Measurements from ENCODE around the gene SYNE4.
"Not testable (repeated sequence)": the region's sequence is repeated elsewhere in the genome, so short reads cannot be mapped to it uniquely, and the experiment has no call there.

Gene SYNE4, protein sequence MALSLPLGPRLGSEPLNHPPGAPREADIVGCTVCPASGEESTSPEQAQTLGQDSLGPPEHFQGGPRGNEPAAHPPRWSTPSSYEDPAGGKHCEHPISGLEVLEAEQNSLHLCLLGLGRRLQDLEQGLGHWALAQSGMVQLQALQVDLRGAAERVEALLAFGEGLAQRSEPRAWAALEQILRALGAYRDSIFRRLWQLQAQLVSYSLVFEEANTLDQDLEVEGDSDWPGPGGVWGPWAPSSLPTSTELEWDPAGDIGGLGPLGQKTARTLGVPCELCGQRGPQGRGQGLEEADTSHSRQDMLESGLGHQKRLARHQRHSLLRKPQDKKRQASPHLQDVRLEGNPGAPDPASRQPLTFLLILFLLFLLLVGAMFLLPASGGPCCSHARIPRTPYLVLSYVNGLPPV

DNA sequence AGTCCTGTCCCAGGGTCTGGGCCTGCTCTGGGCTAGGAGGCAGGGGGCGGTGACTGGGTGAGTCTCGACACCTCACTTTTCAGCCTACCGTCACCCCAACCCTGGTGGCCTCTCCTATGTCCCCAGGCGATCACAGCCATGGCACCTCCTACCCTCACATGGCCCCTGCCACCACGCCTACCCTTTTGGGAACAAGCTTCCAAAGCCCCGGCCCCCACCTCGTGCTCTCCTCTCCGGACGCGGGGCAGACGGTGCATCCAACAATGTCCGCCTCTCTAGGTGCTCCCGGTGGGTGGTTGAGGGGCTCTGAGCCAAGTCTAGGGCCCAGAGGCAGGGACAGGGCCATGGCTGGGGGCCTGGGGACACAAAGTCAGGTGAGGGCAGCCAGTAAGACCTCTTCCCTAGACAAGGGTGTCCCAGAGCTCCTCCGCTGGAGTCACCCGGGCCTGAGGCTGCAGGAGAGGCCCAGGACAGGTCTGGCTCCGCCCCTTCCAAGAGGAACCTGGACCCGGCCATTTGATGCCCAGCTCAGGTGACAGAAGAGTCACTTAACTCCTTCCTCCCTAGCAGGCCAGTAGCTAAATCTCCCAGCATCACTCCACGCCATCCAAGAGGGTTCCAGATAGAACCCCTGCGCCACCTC lies at the start of gene SYNE4:
SYNE4 (minus strand) TSS at position 478 of the 643 bp plus-strand sequence; CDS start at position 346, 132 bp downstream.
- no peak for DNase-seq (ENCODE audit: low read depth)

DNA sequence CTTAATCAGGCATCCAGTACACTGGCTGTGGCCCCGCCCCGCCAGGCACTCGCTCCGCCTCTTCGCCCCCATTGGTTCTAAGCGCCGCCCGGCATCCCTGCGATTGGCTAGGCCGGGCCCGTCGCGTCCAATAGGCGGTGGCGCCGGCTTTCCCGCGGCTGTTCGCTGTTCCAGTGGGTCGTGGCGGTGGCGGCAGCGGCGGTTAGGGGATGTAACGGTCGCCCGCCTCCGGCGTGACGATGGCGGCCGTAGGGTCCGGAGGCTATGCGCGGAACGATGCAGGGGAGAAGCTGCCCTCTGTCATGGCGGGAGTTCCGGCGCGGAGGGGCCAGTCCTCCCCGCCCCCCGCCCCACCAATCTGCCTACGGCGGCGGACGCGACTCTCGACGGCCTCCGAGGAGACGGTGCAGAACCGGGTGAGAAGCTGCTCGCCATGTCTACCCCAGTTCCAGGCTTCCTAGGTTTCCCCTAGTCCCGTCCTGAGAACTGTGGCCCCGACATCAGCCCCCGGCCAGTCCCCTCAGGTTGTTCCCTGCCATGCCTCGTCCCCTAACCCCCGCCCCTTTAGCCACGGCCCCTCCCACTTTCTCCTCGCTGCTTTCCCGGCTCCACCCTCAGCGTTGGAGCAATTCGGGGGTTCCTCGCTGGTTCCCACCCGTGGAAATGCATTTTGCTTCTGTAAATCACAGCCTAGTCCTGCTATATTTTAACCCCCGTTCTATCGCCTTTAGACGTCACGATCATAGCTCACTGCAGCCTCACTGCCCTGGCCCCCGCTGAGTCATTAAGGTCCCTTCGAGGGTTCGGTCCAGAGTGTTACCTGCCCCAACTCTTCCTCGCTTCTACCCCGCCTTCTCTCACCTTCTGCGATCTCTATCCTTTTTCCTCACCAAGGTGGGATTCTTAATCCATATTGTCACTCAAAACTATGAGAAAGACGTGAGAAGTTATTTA lies 46.4 kb upstream of the SYNE4 start, which contains the start of gene WDR62:
WDR62 (plus strand) TSS at position 165 of the 954 bp plus-strand sequence; CDS start at position 240, 75 bp downstream.
- peak; percentile 90 for DNase-seq (ENCODE audit: low read depth)

DNA sequence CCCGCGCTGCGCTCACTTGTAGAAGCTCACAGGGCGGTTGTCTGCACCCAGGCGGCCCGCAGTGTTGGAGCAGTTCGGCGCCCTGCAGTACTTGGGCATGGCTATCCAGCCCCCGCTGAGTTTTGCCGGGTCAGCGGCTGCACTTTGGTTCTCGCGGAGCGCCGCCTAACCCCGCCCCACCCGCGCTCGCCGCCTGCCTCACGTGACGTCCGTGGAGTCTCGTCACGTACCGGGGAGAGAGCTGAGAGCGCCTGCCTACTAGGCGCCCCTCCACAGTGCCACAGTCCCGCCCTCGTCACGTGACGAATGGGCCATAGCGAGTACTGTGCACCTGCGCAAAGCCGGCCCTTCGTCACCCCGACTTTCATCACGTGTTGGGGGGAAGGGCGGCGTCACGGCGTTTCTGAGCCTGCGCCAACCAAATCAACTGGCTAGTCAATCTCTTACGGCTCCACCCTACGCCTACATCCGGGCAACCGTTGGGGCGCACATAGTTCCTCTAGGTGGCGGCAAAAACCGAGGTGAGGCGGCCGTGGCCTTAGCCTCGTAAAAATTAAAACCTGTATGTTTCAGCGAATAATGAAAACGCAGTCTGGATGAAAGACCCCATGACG lies 45.6 kb upstream of the SYNE4 start, which contains the start of gene THAP8:
THAP8 (minus strand) TSS at position 167 of the 614 bp plus-strand sequence; CDS start at position 99, 68 bp downstream.
- DNase-seq (ENCODE audit: low read depth) = peak; percentile 100

DNA sequence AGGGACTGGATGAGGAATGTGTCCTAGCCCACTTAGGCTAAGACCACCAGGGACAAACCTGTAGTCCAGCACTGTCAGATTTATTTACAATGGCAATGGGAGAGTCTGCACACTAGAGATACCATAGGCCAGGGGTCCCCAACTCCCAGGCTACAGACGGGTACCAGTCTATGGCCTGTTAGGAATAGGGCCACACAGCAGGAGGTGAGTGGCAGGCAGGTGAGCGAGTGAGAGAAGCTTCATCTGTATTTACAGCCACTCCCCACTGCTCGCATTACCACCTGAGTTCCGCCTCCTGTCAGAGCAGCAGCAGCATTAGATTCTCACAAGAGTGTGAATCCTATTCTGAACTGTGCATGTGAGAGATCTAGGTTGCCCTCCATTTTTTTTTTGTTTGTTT lies 43.0 kb upstream of the SYNE4 start:
- DNase-seq (ENCODE audit: low read depth) = no peak

DNA sequence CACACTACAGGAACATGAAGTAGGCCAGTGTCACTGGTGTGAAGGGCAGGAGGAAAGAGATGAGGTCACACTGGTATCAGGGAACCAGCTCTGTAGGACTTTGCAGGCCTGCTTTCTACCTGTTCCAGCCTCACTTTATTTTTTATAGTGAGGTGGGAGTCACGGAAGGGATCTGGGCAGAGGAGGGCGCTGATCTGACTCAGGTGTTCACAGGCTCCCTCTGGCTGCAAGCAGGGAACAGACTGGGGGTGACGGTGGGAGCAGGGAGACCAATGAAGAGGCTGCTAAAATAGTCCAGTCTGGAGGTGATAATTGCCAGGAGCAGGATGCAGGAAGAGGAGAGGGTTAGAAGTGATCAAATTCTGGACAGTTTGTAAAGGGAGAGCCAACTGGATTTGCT lies 42.6 kb upstream of the SYNE4 start:
- DNase-seq (ENCODE audit: low read depth) = no peak

DNA sequence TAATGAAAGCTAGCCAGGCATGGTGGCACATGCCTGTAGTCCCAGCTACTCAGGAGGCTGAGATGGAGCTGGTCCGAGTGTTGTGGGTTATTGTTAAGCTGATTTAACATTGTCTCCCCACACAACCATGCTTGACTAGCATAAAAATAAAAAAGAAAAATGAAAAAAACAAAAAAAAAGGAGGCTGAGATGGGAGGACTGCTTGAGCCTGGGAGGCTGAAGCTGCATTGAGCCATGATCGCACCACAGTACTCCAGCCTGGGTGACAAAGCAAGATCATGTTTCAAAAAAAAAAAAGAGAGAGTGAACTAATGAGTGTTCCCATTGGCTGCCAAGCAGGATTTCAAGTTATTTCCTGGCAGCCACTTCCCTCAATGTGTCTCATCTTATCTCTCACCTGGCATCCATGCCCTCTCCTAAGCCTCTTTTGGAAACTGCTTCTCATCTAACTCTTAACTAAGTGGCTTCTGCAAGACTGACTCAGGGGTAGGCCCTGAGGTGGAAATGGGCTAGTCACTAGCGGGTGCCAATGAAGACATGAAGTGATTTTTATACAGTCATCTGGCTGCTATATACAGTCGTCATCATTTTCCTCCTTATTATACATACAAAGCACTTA lies 40.6 kb upstream of the SYNE4 start:
- no peak for DNase-seq (ENCODE audit: low read depth)

DNA sequence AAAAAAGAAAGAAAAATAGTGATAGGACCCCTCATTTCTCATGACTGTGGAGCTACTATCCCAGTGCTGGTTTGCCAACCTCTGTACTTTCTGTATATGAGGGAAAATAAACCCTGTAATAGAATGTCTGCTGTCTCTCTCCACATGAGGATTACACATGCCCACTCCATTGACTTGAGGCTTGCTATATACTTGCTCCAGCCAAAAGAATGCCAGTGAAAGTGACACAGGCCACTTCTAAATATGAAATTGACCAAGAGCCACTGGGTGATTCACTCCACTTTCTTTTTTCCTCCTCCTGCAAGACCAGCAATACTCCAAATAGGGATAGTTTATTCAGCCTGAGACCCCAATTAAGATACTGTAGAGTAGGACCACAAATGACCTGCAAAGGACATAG lies 39.2 kb upstream of the SYNE4 start:
- no peak for DNase-seq (ENCODE audit: low read depth)

DNA sequence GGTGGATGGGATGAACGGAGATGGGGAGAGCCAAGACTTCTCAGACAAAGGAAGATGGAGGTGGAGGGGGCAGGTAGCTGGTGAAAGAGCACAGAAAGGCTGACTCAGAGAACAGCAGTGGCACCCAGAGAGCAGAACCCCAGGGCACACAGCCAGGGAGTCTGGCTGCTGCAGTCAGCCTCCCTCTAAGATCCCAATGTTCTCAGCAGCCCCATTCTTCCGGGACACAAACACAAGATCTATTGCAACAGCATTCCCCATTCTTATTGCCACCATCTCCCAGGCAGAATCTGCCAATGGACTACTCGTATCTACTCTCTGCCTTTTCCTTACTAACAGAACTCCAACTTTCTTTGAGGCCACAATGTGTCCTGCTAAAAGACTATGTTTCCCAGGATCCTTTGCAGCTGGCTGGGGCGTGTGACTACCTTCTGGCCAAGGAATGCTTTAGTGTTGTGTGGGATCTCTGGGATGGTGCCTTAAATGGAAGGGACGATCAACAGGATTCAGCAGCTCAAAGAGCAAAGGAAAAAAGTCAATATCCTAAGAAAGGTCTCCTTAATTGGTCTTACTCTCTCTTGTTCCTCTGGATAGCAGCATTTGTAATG lies 37.9 kb upstream of the SYNE4 start:
- DNase-seq (ENCODE audit: low read depth) = no peak

DNA sequence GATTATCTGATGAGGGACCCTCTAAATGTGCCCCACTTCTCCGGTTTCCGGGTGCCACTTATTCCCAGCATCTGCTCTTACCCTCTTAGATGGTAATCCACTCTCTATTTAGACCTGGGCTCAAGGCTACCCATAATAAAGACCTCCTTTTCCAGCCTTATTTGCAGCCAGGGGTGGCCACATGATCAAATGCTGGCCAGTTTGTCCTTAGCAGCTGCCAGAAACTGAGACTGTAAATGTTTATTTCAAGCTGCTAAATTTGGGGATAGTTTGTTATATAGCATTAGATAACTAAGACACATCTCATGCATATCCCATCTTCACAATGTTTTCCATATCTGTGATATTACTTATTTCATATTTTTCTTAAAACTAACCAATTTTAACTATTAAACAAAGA lies 35.3 kb upstream of the SYNE4 start:
- no peak for DNase-seq (ENCODE audit: low read depth)

DNA sequence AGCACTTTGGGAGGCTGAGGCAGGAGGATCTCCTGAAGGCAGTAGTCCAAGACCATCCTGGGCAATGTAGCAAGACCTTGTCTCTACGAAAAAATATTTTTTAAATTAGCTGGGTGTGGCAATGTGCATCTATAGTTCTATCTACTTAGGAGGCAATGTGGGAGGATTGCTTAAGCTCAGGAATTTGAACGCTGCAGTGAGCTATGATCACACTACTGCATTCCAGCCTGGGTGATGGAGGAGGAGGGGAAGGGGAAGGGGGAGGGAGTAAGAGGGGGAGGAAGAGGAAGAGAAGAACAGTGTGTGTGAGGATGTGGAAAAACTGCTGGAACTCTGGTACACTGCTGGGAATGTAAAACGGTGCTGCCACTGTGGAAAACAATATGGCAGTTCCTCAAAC lies 33.2 kb upstream of the SYNE4 start:
- no peak for DNase-seq (ENCODE audit: low read depth)

DNA sequence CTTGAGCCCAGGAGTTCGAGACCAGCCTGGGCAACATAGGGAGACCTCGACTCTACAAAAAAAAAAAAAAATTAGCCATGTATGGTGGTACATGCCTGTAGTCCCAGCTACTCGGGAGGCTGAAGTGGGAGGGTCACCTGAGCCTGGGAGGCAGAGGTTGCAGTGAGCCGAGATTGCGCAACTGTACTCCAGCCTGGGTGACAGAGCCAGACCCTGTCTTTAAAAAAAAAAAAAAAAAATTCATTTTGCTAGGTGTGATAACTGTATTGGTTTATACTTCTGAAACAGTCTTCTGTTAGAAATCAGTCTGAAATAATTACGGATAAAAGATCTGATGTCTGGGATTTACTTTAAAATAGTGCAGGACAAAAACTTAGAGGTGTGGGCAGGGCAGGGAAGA lies 32.5 kb upstream of the SYNE4 start:
- not testable (repeated sequence) for DNase-seq (ENCODE audit: low read depth)

DNA sequence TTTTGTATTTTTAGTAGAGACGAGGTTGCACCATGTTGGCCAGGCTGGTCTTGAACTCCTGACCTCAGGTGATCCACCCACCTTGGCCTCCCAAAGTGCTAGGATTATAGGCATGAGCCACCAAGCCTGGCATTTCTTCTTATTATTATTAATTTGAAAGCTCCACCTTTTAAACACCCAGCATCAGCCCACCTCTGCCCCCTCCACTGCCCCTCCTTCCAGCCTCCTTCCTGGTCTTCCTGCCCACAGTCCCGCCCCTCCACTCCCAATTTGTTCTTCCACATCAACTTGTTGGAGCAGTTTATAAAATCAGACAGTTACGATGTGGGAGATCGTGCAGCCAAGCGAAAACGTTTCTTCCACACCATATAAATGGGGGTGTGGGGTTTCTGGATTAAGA lies 31.9 kb upstream of the SYNE4 start:
- no peak for DNase-seq (ENCODE audit: low read depth)

DNA sequence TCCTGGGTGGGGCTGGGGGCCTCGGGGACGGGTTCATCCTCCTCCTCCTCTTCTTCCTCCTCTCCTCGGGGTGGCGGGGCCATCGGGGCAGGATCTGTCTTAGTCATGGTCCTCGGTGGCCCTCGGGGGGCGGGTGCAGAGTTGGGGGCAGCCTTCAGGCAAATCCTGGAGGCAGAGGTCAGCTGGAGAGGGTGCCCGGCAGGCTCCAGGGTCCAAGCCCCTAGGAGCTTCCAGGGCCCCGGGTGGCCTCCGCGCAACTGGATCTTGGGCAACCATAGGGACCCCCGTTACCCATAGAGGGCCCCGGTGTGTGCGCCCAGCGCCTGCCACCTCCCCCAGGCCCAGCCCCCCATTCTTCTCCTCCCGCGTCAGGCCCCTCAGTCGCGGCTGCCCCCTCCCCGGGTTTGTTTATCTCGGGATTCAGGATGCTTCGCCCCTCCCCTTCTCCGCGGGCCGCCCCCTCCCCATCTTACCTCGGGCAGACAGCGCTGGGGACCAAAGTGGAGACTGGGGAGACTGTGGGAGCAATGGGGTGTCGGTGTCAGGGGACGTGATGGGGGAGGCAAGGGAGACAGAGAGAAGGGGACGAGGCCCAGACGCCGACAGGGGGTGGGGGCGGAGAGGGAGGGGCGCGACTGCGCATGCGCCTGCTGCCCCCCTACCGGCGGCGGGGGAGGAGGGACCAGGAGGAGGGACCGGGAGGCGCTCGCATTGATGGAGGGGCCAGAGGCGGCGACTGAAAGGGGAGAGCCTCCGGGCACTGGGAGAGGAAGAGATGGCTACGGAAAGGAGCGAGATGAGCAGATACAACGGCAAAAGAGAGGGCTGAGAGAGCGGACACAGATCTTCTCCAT lies 23.9 kb upstream of the SYNE4 start, which contains the start of gene CLIP3:
CLIP3 (minus strand) TSS at position 623 of the 854 bp plus-strand sequence; CDS start at position 107, 516 bp downstream.
- peak; percentile 45 for DNase-seq (ENCODE audit: low read depth)

DNA sequence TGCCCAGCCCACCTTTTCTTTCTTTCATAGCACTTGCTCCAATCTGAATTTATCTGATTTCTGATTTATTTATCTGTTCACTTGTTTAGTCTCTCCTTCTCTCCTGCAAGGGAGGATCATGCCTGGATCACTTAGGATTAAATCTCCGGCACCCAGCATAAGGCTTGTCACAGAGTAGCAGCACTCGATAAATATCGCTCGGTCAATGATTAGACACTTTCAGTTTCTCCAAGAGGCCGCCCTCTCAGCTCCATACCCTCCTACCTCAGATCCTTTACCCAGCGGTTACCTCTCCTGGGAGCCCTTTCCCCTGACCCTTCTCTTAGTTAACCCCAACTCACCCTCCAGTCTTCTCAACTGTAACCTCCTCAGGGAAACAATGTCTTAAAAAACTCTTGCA lies 22.7 kb upstream of the SYNE4 start:
- DNase-seq (ENCODE audit: low read depth) = no peak

DNA sequence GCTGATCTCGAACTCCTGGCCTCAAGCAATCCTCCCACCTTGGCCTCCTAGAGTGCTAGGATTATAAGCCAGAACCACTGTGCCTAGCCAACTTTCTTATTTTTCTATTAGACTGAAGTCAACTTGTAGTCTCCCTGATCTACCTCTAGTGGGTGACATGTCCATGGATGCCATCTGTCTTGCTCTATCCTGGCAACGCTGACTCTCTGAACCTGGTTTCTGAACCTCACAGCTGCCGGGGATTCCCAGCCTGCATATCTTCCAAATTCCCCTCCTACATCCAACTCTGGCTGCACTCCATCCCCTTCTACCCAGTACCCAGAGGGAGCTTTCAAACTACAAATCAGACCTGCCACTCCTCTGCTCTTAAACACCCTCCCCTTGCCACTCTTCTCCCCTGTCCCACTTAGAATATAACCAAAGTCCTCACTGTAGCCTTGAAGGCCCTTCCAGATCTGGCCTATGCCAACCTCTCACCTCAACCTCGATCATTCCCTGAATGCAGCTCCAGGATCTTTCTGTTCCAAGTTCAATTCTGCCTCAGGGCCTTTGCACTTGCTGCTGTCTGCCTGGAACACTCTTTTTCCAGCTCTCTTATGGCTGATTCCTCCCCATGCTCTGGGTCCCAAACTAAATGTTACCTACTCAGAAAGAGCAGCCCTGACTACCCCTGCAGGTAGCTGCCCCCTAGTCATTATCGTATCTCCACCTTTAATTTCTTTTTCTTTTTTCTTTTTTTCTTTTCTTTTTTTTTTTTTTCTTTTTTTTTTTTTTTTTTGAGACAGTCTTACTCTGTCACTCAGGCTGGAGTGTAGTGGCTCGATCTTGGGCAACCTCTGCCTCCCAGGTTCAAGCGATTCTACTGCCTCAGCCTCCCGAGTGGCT lies 21.9 kb upstream of the SYNE4 start:
- no peak for DNase-seq (ENCODE audit: low read depth)

DNA sequence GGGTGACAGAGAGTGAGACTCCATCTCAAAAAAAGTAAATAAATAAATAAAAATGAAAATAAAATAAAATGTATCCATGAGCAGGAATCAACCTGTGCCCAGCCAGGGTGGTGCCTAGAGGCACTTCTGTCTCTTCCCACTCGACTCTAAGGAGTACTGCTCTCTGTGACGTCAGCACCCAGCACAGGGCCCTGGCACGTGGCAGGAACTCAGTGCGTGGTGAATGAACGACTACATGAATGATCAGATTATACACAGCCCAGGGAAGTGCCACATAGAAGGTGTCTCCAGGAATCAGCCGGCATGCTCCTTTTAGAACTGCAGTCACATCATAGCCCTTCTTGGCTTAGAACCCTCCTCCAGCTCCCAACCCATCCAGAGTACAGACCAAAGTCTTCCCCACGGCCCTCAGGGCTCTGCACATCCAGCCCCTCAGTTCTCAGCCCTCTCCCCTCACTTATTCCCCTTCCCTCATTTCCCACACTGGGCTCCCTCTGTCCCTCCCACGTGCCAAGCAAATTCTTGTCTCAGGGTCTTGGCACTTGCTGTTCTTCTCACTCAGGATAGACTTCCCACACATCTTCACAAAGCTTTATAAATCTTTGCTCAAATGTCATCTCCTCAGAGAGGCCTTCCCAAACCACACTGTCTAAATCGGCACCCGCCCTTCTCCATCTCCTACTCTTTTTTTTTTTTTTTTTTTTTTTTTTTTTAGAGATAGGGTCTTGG lies 19.9 kb upstream of the SYNE4 start:
- DNase-seq (ENCODE audit: low read depth) = no peak

DNA sequence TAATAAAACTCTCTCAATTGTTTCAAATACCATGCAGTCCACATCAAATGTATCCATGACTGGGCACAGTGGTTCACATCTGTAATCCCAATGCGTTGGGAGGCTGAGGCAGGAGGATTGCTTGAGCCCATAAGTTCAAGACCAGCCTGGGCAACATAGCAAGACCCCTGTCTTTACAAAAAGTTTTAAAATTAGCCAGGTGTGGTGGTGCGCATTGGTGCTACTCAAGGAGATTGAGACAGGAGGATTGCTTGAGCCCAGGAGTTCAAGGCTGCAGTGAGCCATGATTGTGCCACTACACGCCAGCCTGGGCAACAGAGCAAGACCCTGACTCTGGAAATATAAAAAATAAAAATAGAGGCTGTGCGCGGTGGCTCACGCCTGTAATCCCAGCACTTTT lies 19.1 kb upstream of the SYNE4 start:
- DNase-seq (ENCODE audit: low read depth) = no peak
